ENCODE data around the gene APOL1.

- TF ChIP-seq, protein P1, sequence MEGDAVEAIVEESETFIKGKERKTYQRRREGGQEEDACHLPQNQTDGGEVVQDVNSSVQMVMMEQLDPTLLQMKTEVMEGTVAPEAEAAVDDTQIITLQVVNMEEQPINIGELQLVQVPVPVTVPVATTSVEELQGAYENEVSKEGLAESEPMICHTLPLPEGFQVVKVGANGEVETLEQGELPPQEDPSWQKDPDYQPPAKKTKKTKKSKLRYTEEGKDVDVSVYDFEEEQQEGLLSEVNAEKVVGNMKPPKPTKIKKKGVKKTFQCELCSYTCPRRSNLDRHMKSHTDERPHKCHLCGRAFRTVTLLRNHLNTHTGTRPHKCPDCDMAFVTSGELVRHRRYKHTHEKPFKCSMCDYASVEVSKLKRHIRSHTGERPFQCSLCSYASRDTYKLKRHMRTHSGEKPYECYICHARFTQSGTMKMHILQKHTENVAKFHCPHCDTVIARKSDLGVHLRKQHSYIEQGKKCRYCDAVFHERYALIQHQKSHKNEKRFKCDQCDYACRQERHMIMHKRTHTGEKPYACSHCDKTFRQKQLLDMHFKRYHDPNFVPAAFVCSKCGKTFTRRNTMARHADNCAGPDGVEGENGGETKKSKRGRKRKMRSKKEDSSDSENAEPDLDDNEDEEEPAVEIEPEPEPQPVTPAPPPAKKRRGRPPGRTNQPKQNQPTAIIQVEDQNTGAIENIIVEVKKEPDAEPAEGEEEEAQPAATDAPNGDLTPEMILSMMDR (IDR thresholded peaks at IDR 0.05) = no peak
- TF ChIP-seq POLR2A (IDR thresholded peaks at IDR 0.05) = no peak
Observed at GRCh38 chr22:36303874-36304273, 50.9 kb downstream of the APOL1 start.

Measured in testis (tissue), 2 donors.